GM08714 (cell line): Measurements from ENCODE around the gene IFIT1.
"Not testable (repeated sequence)": the region's sequence is repeated elsewhere in the genome, so short reads cannot be mapped to it uniquely, and the experiment has no call there.

Source experiments
- H3K4me3 ChIP-seq: fragments of 200-500 bp; sonication (Bioruptor generic); 2 replicates; pipeline ENCODE4 v1.5.1; 2014; ENCODE audit warnings: mild to moderate bottlenecking, low read length, inconsistent platforms
- ZNF274 ChIP-seq: IDR thresholded peaks from 2 replicates; pipeline ENCODE4 v1.6.1; 2012; ENCODE audit warnings: mild to moderate bottlenecking, low read depth, low read length

IFIT1 gene

DNA sequence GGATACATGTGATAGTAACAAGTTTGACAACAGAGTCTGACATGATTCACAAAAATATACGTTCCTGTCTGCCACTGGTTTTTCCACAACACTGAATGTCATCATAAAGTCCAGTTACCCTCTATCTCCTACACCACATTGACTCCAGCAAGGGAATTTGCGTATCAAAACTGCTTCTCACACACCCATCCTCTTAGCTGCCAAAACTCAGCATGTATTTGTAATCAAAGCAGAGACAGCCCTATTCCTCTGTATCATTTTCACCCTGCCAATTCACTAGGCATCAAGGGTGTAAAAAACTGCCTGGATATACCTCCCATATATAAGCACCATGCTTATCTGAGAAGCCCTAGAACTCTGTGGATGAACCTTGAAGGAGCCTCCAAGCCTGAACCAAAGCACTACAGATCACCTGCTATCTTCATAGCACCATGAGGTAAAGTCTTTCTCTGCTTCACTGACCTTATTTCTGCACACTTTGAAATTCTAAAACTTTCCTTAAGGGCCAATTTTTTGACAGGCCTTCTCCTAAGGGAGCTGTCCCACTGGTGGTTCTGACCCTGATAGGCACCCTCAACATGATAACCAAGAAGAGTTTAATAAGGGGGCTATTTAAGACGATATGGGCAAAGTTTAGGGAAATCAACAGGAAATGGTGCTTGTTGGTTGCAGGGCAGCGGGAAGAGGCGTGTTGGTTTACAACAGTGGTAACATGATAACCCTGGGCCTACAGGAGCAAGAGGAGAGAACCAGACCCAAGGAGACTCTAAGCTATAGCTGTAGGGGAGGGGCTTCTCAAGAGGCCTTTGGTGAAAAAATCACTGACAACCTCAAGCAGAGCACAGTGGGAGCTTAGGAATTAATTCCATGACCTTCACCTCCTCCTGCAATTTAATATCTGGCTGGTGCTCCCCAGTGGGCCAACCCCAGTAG, 14.5 kb upstream of the IFIT1 start, which contains the start of gene IFIT1B:
Gene IFIT1B, plus strand, starts transcription at position 352 of the 933 bp plus-strand sequence. Its CDS starts 80 bp downstream, at position 432.
- H3K4me3 ChIP-seq, result no peak within 1 kb of the TSS
- TF ChIP-seq ZNF274, result no peak

GRCh38 chr10:89379103-89379502, 13.3 kb upstream of the IFIT1 start:
- TF ChIP-seq ZNF274, result no peak

GRCh38 chr10:89382757-89383156, 9.7 kb upstream of the IFIT1 start:
- no peak for TF ChIP-seq ZNF274
- no peak overlapping the region for H3K4me3 ChIP-seq

More at GRCh38 chr10:89379103-89379502, 13.3 kb upstream of the IFIT1 start:
- no peak overlapping the region for H3K4me3 ChIP-seq

- TF ChIP-seq ZNF274, result no peak
- H3K4me3 ChIP-seq, result no peak overlapping the region
Observed at GRCh38 chr10:89384474-89385340, 7.7 kb upstream of the IFIT1 start.

DNA sequence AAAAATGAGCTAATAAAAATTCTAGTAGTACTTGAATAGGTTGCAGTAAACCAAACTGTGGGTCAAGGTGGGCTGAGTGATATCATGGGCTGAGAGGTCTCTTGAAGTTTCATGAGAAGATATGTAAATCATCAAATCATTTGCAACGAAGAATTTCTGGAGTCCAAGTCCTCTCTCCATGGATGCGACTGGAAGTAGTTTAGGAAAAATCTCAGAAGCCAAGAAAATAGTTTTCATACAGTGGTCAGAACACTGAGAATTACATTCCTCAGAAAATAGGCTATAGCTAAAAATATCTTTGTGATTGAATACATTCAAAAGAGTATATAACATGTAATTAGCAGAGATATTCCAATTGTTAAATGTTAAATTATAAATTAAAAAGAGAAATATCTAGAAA, 3.6 kb upstream of the IFIT1 start:
- no peak overlapping the region for H3K4me3 ChIP-seq
- TF ChIP-seq ZNF274, result no peak

- TF ChIP-seq ZNF274, result no peak
- no peak overlapping the region for H3K4me3 ChIP-seq
Observed at GRCh38 chr10:89389254-89389653, 3.2 kb upstream of the IFIT1 start.

DNA sequence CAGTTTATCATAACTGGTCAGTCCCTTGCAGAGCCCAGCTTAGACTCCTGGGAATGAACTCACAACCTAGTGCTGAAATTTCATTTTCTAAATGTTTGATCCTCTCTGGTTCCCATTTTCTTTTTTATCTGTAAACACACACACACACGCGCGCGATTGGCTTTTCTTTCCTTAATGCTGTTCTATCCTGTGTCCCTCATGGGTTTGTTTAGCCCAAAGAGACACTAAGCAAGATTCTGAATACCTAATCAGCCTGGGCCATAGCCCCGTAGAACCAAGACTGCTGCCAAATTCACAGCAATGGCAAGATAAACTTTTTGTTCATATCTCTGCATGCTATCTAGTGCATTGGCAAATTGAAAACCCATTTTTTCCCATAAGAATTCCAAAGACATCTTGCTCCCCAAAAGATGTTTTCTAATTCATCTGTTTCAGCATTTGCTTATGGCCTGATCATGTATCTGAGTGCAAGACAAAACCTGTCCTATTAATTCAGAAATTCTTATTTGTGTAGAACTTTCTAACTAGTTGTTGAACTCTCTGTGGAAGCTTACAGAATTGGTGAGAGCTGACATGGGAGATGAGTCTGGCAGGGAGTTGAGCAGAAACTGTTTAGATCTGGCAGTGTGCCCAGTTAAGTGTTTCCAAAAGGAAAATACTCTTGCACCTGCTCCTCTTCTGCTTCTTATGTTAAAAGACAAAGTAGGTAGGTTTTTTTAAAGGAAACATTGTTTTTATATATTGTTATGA, 1.8 kb upstream of the IFIT1 start:
- no peak for TF ChIP-seq ZNF274
- no peak overlapping the region for H3K4me3 ChIP-seq

DNA sequence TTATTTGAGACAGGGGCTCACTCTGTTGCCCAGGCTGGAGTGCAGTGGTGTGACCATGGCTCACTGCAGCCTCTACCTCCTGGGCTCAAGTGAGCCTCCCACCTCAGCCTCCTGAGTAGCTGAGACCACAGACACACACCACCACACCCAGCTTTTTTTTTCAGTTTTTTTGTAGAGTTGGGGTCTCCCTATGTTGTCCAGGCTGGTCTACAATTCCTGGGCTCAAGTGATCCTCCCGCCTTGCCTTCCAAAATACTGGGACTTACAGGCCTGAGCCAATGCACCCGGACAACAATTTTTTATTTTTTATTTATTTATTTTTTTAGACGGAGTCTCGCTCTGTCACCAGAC, 1.2 kb upstream of the IFIT1 start:
- H3K4me3 ChIP-seq, result not testable (repeated sequence)

DNA sequence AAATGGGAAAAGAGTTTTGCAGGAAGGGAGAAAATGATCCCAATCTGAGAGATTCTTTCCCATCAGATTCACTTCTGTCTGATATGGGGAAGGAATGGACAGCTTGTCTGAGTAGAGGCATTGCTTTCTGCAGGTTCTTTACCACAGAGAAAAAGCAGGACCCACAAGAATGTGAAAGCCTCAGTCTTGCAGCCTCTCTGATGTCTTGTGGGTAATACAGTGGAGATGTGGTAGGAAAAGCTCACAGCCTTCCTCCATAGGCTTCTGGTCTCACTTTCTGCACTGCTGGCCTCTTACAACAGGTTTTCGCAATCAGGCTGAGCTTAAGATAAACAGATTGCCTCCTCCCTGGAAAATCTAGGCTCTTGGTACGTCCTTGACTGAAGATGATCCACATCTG, 551 bp downstream of the IFIT1 start:
- TF ChIP-seq ZNF274, result no peak
- H3K4me3 ChIP-seq, result peak overlapping the region; percentile 97

DNA sequence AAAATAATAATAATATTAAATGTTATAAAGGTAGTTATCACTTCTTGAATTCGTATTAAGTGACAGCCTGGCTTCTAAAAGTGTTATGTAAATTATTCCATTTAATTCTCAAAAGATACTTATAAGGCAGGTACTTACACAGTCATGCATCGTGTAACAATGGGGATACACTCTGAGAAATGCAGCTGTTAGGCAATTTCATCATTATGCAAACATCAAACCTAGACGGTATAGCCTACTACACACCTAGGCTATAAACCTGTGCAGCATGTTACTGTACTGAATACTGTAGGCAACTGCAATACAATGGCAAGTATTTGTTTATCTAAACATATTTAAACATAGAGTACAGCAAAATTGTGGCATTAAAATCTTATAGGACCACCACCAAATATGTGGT, 1.5 kb downstream of the IFIT1 start:
- no peak overlapping the region for H3K4me3 ChIP-seq
- TF ChIP-seq ZNF274, result no peak

GRCh38 chr10:89395141-89395540, 2.7 kb downstream of the IFIT1 start:
- no peak overlapping the region for H3K4me3 ChIP-seq
- TF ChIP-seq ZNF274, result no peak

- TF ChIP-seq ZNF274, result no peak
- no peak overlapping the region for H3K4me3 ChIP-seq
Observed at GRCh38 chr10:89398003-89398749, 5.8 kb downstream of the IFIT1 start.

DNA sequence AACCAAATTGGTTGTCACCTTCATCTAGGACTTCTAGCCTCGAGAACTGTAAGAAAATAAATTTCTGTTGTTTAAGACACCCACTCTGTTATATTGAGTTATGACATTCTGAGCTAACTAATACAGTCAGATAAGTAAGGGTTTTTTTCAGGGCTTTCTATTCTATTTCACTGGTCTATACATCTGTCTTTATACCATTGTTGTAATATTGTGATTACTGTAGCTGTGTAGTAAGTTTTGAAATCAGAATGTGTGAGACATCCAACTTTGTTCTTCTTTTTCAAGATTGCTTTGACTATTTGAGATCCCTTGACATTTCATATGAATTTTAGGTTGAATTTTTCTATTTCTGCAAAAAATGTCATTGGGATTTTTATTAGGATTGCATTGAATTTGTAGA, 7.5 kb downstream of the IFIT1 start:
- no peak overlapping the region for H3K4me3 ChIP-seq
- no peak for TF ChIP-seq ZNF274
